HCT116 (cell line): ENCODE results near the gene PGS1.

Source experiments
- EZH2 ChIP-seq: fragments of 200-600 bp; sonication (generic); IDR thresholded peaks from 2 replicates; pipeline ENCODE4 v1.6.1; 2017; ENCODE audit warnings: antibody characterized with exemption, mixed run types
- POLR2A ChIP-seq: IDR thresholded peaks from 2 replicates; pipeline ENCODE4 v1.7.0; 2011; ENCODE audit warnings: borderline replicate concordance; ENCODE audit not compliant: insufficient read depth, insufficient read length; ENCODE audit errors: extremely low read depth
- POLR2AphosphoS5 ChIP-seq: IDR thresholded peaks from 2 replicates; pipeline ENCODE4 v1.6.1; 2011; ENCODE audit warnings: mild to moderate bottlenecking, low read depth, low read length, moderate library complexity
- SIN3A ChIP-seq: IDR thresholded peaks from 2 replicates; pipeline ENCODE4 v1.6.1; 2012; ENCODE audit warnings: low read depth
- SP1 ChIP-seq: IDR thresholded peaks from 2 replicates; pipeline ENCODE4 v1.6.1; 2012; ENCODE audit warnings: low read depth
- TCF7L2 ChIP-seq: IDR thresholded peaks from 2 replicates; pipeline ENCODE4 v1.7.0; 2011; ENCODE audit warnings: borderline replicate concordance, inconsistent platforms; ENCODE audit not compliant: insufficient read depth, insufficient read length; ENCODE audit errors: extremely low read depth
- YY1 ChIP-seq: IDR thresholded peaks from 2 replicates; pipeline ENCODE4 v1.6.1; 2011; ENCODE audit warnings: low read length, low read depth, moderate library complexity, mild to moderate bottlenecking; ENCODE audit not compliant: insufficient replicate concordance; ENCODE audit errors: extremely low read depth
- ZNF274 ChIP-seq: fragments of 200-500 bp; sonication (Bioruptor generic); IDR thresholded peaks from 2 replicates; pipeline ENCODE4 v1.6.1; 2014; ENCODE audit warnings: mild to moderate bottlenecking, low read depth, low read length, inconsistent platforms
- TF ChIP-seq, protein P1 (sequence below), 3 experiments: fragments of 200-600 bp in 1 of 3; sonication (generic) in 1 of 3; IDR thresholded peaks in 2 of 3; conservative IDR thresholded peaks in 1 of 3; 2 replicates each; pipeline ENCODE4 v1.5.1; 2012 to 2017; ENCODE audit warnings: low read depth in 2 of 3, low read length in 2 of 3, antibody characterized with exemption in 1 of 3, borderline replicate concordance in 1 of 3, control low read depth in 1 of 3, mild to moderate bottlenecking in 1 of 3, mixed read lengths in 1 of 3, mixed run types in 1 of 3, moderate library complexity in 1 of 3; ENCODE audit not compliant: insufficient read depth in 1 of 3
- TF ChIP-seq, protein P2 (sequence below): IDR thresholded peaks from 2 replicates; pipeline ENCODE4 v1.6.1; 2012; ENCODE audit warnings: low read depth

DNA sequence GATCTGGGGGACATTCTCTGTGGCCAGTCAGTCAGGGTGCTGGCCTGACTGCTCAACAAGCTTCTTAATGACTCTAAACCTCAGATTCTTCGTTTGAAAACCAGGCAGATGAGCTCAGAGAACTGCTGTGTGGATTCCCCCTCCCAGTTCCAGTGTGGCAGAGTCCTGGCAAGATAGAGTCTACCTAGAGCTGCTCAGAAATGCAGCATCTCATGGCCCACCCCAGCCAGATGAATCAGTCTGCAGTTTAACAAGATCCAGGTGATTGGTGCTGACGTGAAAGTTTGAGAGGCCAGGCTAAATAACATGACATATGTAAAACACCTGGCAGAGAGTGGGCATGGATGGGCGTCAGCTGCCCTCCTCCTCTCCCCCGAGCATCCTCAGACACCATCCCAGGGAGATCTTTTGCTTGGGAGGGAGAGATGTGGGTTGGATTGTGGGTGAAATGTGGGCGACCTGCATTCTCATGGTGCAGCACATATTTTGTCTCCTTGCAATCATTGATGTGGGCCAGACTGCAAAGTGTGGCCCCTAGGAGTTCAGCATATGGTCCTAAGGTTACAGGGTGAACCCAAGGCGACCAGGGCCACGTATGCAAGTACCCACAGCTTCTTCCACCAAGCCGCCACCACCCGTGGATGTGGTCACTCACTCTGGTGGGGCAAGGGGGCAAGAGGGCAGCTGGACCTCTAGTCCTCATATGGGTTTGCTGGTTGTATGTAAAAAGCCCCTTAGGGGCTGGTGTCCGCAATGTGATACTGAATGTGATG, 38.1 kb upstream of the PGS1 start:
- TF ChIP-seq POLR2A: no peak
- TF ChIP-seq EZH2: no peak
- TF ChIP-seq, protein P1, sequence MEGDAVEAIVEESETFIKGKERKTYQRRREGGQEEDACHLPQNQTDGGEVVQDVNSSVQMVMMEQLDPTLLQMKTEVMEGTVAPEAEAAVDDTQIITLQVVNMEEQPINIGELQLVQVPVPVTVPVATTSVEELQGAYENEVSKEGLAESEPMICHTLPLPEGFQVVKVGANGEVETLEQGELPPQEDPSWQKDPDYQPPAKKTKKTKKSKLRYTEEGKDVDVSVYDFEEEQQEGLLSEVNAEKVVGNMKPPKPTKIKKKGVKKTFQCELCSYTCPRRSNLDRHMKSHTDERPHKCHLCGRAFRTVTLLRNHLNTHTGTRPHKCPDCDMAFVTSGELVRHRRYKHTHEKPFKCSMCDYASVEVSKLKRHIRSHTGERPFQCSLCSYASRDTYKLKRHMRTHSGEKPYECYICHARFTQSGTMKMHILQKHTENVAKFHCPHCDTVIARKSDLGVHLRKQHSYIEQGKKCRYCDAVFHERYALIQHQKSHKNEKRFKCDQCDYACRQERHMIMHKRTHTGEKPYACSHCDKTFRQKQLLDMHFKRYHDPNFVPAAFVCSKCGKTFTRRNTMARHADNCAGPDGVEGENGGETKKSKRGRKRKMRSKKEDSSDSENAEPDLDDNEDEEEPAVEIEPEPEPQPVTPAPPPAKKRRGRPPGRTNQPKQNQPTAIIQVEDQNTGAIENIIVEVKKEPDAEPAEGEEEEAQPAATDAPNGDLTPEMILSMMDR (IDR thresholded peaks at IDR 0.05 in 2 of 3, conservative IDR thresholded peaks at IDR 0.05 in 1 of 3; ENCODE audit: borderline replicate concordance in 1 of 3, insufficient read depth in 1 of 3, low read depth in 2 of 3, low read length in 2 of 3): no peak
- no peak for TF ChIP-seq YY1
- TF ChIP-seq TCF7L2: no peak
- no peak for TF ChIP-seq POLR2AphosphoS5
- TF ChIP-seq SP1: no peak
- no peak for TF ChIP-seq SIN3A
- no peak for TF ChIP-seq ZNF274
- TF ChIP-seq, protein P2, sequence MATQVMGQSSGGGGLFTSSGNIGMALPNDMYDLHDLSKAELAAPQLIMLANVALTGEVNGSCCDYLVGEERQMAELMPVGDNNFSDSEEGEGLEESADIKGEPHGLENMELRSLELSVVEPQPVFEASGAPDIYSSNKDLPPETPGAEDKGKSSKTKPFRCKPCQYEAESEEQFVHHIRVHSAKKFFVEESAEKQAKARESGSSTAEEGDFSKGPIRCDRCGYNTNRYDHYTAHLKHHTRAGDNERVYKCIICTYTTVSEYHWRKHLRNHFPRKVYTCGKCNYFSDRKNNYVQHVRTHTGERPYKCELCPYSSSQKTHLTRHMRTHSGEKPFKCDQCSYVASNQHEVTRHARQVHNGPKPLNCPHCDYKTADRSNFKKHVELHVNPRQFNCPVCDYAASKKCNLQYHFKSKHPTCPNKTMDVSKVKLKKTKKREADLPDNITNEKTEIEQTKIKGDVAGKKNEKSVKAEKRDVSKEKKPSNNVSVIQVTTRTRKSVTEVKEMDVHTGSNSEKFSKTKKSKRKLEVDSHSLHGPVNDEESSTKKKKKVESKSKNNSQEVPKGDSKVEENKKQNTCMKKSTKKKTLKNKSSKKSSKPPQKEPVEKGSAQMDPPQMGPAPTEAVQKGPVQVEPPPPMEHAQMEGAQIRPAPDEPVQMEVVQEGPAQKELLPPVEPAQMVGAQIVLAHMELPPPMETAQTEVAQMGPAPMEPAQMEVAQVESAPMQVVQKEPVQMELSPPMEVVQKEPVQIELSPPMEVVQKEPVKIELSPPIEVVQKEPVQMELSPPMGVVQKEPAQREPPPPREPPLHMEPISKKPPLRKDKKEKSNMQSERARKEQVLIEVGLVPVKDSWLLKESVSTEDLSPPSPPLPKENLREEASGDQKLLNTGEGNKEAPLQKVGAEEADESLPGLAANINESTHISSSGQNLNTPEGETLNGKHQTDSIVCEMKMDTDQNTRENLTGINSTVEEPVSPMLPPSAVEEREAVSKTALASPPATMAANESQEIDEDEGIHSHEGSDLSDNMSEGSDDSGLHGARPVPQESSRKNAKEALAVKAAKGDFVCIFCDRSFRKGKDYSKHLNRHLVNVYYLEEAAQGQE: no peak
